Activated naive CD4-positive, alpha-beta T cell treated with anti-CD3 and anti-CD28 coated beads, Interleukin-2, amount 10 ng/mL, durations not matched to agents 7 days and 5 days (primary cell): Measurements from ENCODE around the gene IL1RAPL1.

Source experiments
- CTCF ChIA-PET: fragments of 350-600 bp; sonication (Branson Sonifier 250); formaldehyde crosslinking; loops from one replicate; lab custom pipeline; 2021; ENCODE audit warnings: antibody characterized with exemption; lab: Charles Lee
- DNase-seq: peaks from one replicate; pipeline ENCODE4 v3.0.0-alpha.2; 2020
- H3K27ac Mint-ChIP-seq: one replicate; pipeline ENCODE4 v1.8.0; 2021; ENCODE audit warnings: mild to moderate bottlenecking, moderate library complexity, mixed read lengths
- H3K27me3 Mint-ChIP-seq: one replicate; pipeline ENCODE4 v1.8.0; 2021; ENCODE audit warnings: mild to moderate bottlenecking, mixed read lengths
- H3K36me3 Mint-ChIP-seq: one replicate; pipeline ENCODE4 v1.8.0; 2021; ENCODE audit warnings: mixed read lengths
- H3K4me1 Mint-ChIP-seq: one replicate; pipeline ENCODE4 v1.8.0; 2021; ENCODE audit warnings: mixed read lengths
- H3K4me3 Mint-ChIP-seq: one replicate; pipeline ENCODE4 v1.8.0; 2021; ENCODE audit warnings: mild to moderate bottlenecking, moderate library complexity, mixed read lengths
- H3K9me3 Mint-ChIP-seq: one replicate; pipeline ENCODE4 v1.8.0; 2021; ENCODE audit warnings: mixed read lengths

IL1RAPL1 gene

DNA sequence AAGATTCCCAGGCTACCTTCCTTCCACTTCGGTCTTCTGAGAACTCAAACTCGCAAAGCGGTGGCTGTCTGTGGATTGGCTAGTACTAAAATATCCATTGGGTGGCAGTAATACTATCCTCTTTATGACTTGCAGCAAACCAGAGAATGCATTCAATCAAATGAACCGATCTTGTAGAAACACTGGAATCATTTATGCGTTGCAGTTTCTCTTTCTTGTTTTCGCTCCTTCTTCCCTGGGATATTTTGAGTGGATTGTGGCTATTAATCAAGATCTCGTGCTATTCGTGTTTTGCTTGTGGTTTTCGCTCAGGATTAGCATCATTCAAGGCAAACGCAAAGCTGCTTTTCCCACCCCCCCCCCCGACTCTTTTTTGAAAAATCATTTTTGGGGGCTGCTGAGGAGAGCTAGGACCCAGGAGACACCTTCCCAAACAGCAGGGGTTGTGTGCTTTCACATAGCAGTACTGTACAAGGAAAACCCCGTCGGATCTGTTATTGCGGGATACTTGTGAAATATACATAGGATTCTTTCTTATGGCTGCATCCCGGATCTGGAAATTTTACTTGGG lies at the start of gene IL1RAPL1:
Gene IL1RAPL1 (plus strand): TSS at position 466 of the 571 bp plus-strand sequence.
- CTCF ChIA-PET: no interaction called here
- no peak within 1 kb of the TSS for H3K27ac Mint-ChIP-seq
- H3K9me3 Mint-ChIP-seq: no peaks in the 10 kb centered on the region
- no peaks in the 10 kb centered on the region for H3K27me3 Mint-ChIP-seq
- DNase-seq: no peak
- H3K36me3 Mint-ChIP-seq: no peaks in the 10 kb centered on the region
- H3K4me3 Mint-ChIP-seq: no peak within 1 kb of the TSS
- no peaks in the 10 kb centered on the region for H3K4me1 Mint-ChIP-seq

DNA sequence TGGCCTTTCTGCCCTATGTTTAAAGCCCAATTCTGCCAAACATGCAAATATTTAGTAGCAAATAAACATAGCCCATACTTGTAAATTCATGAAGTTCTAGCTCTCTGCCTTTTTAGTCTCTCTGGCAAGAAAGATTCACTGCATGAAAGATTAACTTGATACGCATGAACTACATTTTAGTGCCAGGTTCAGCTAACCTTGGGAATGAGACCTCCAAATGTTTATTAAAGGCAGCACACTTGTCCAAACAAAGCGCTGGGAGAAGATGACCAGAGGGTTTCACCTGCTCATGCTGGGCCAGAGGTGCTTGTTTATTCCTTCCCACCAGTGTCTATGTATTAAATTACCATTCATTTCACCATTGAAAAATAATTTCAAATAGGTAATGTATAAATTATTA lies 44.5 kb upstream of the IL1RAPL1 start:
- DNase-seq: no peak
- Mint-ChIP-seq H3K27me3 (no peaks in the 10 kb centered on the region), H3K4me1 (no peaks in the 10 kb centered on the region), H3K36me3 (no peaks in the 10 kb centered on the region), H3K4me3 (no peak overlapping the region), H3K27ac (no peak overlapping the region), H3K9me3 (no peaks in the 10 kb centered on the region)
- CTCF ChIA-PET: no interaction called here

DNA sequence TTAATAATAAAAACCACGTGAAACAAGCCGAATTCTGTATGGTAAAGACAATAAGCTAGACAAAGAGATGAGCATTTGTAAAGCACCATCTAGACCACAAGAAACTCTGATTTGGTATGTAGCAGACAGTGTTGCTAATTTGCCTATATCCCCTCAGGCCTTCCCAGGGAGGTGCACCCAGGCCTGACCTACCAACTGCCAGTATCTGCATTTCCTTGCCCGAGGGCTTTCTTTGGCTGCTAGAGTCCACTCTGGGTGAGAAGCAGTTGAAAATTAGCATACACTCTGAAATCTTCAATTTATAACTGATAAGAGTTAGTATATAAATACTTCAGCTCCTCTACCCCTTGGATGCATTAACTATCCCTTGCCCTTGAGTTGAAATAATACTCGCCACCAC lies 37.4 kb upstream of the IL1RAPL1 start:
- DNase-seq: no peak
- peaks cover 4% of the 10 kb centered on the region for H3K9me3 Mint-ChIP-seq
- no peaks in the 10 kb centered on the region for H3K27me3 Mint-ChIP-seq
- CTCF ChIA-PET: no interaction called here
- no peak overlapping the region for H3K4me3 Mint-ChIP-seq
- H3K4me1 Mint-ChIP-seq: no peaks in the 10 kb centered on the region
- no peak overlapping the region for H3K27ac Mint-ChIP-seq
- no peaks in the 10 kb centered on the region for H3K36me3 Mint-ChIP-seq

DNA sequence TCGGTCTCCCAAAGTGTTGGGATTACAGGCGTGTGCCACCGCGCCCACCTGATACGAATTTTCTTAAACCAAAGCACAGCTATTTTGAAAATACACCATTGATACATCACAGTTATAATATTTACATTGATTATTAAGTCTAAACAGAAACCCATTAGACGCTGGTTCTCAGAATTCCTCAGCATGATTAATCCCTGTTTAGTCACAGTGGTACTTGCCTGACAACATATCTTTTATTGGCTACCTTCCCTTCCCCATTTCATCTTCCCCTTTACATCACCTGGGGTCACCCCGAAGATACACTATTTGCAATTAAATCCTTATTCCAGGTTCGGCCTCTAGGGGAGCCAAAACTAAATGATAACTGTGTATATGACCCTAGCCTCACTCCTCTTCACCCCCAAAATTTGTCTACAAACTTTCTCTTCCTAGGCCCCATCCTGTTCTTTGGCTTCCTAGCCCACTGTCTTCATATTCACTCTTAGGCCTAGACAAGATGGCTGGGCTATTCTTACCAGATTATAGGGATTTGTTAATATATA lies 36.8 kb upstream of the IL1RAPL1 start:
- CTCF ChIA-PET: no interaction called here
- H3K9me3 Mint-ChIP-seq: peaks cover 4% of the 10 kb centered on the region
- H3K4me1 Mint-ChIP-seq: no peaks in the 10 kb centered on the region
- no peak for DNase-seq
- no peak overlapping the region for H3K4me3 Mint-ChIP-seq
- no peaks in the 10 kb centered on the region for H3K36me3 Mint-ChIP-seq
- no peaks in the 10 kb centered on the region for H3K27me3 Mint-ChIP-seq
- H3K27ac Mint-ChIP-seq: no peak overlapping the region

DNA sequence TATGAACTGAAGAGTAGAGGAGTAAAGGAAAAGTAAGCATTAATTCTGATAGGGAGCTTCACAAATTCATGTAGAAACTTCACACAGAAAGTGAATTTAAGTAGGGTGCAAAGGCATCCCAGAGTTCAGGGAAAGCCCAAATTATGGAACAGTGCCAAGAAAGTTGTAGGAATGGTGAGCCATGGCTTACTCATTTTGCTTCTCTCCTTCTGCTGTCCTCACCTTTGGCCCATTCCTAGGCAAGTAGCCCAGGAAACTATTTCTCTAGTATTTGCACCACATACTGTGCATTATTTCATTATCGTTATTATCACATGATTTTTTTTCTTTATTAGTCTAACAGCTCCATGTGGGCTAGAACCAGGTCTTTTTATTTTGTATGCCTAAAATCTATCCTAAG lies 34.9 kb upstream of the IL1RAPL1 start:
- Mint-ChIP-seq H3K9me3 (peaks cover 6% of the 10 kb centered on the region), H3K4me3 (no peak overlapping the region), H3K27ac (no peak overlapping the region), H3K36me3 (no peaks in the 10 kb centered on the region), H3K27me3 (no peaks in the 10 kb centered on the region), H3K4me1 (no peaks in the 10 kb centered on the region)
- no peak for DNase-seq
- CTCF ChIA-PET: no interaction called here

DNA sequence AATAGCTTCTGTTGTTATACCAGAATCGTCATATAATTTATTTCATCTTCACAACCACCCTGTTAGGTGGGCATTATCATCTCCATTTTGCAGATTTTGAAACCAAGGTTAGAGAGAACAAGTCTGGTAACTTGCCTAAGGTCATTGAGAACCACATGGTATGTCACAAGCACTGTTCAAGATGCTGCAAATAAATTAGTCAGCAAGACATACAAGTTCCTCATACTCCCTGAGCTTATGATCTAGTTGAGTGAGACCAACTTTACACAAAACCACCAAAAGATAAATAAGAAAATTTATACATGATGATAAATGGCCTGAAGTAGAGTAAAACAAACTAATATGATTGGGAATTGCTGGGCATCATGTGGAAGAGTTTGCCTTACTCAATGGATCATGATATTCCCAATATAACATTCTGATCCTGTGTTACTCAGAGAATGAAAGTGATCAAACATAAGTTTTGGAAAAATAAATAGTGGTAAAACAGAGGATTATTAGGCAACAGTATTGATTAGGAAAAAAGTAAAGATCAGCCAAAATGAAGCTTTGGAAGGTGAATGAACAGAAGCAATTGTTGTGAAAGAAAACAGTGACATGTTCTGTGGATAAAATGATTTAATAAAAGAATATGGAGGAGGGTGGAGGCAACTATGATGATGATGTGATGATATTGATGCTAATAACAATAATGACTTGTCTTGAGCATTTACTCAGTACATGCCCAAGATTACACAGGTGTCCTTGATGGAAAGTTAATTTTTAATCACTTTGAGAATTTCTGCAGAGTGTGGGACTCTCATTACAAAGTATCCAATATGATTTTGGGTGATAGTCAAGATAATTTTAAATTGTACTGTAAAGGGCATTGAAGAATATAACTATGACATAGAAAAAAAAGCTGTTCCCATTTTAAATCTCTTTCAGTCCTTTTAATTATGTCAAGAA lies 34.1 kb upstream of the IL1RAPL1 start:
- Mint-ChIP-seq H3K4me3 (no peak overlapping the region), H3K9me3 (peaks cover 5% of the 10 kb centered on the region), H3K27ac (no peak overlapping the region), H3K4me1 (no peaks in the 10 kb centered on the region), H3K36me3 (no peaks in the 10 kb centered on the region), H3K27me3 (no peaks in the 10 kb centered on the region)
- CTCF ChIA-PET: no interaction called here
- no peak for DNase-seq

DNA sequence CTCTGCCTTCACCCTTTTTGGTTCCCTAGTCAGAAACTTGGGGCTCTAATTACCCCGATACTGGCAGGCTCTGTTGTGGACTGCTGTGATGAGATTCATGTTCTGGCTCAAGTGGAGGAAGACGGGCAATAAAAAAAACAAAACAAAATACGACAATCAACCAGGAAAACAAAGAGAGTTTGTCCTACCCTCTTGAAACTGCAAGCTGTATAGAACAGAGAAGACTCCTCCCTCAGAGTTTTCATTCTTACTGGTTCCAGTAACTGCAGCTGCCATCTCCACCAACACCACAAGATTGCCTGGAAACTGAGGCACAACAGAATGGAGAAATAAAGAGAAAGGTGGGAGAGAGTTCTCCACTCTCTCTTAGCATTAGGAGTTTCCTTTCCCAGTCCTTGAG lies 11.1 kb upstream of the IL1RAPL1 start:
- CTCF ChIA-PET: no interaction called here
- no peaks in the 10 kb centered on the region for H3K36me3 Mint-ChIP-seq
- H3K27me3 Mint-ChIP-seq: no peaks in the 10 kb centered on the region
- no peaks in the 10 kb centered on the region for H3K4me1 Mint-ChIP-seq
- no peak overlapping the region for H3K27ac Mint-ChIP-seq
- H3K9me3 Mint-ChIP-seq: no peaks in the 10 kb centered on the region
- no peak for DNase-seq
- no peak overlapping the region for H3K4me3 Mint-ChIP-seq

DNA sequence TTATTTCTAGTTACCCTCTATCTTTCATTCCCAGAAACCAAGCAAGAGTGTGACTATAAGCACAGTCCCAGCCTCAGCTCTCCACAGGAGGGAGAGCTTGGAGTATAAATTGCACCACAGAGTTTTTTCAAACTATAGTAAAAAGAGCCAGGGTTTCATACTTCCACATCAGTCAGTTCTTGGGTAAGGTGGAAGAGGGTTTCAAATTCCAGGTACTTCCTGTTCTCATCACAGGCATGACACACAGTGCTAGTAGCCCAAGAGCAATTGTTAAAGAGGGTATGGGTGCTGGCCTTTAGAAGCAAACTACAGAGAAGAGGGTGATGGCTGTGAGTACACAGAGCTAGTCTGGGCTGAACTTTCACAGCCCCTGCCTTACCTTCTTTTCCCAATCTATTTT lies 5.7 kb upstream of the IL1RAPL1 start:
- no peak for DNase-seq
- Mint-ChIP-seq H3K4me1 (no peaks in the 10 kb centered on the region), H3K27me3 (no peaks in the 10 kb centered on the region), H3K9me3 (no peaks in the 10 kb centered on the region), H3K4me3 (no peak overlapping the region), H3K36me3 (no peaks in the 10 kb centered on the region), H3K27ac (no peak overlapping the region)
- CTCF ChIA-PET: no interaction called here

DNA sequence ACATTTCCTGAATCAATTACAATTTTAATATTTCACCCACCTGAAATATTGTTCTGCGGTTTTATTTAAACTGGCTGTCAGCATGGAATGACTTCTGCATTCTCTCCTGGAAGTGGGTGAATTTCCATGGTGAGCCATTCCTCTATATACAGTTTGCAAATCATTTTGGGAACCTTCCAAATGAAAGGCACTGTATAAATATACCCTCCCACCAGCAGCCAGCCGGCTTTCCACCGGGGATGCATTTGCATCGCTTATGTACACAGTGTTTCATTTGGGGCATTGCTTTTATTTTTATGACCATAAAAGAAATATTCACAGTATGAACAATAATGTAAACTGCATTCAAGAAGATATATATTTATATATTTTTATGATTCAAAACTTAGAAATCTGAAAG lies 4.7 kb upstream of the IL1RAPL1 start:
- Mint-ChIP-seq H3K4me3 (no peak overlapping the region), H3K27ac (no peak overlapping the region), H3K27me3 (no peaks in the 10 kb centered on the region), H3K9me3 (no peaks in the 10 kb centered on the region), H3K4me1 (no peaks in the 10 kb centered on the region), H3K36me3 (no peaks in the 10 kb centered on the region)
- DNase-seq: no peak
- CTCF ChIA-PET: no interaction called here

DNA sequence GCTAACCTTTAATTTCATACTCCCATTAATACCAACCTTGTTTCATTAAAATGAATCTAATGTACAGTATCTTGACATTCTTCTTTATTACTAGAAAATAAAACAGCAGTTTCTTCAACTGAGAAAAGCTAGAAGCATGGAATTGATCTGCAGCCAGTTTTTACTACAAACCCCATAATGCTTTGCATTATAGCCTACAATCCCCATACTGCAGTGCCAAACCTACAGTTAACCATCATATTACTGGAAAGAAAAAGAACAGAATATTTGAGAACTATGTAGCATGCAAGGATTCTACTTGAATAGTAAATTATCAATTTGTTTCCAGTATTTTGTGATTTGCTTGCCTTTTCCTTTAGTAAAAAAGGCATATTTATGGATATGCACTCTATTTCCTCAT lies 3.2 kb upstream of the IL1RAPL1 start:
- H3K9me3 Mint-ChIP-seq: no peaks in the 10 kb centered on the region
- H3K27me3 Mint-ChIP-seq: no peaks in the 10 kb centered on the region
- H3K27ac Mint-ChIP-seq: no peak overlapping the region
- H3K36me3 Mint-ChIP-seq: no peaks in the 10 kb centered on the region
- DNase-seq: no peak
- CTCF ChIA-PET: no interaction called here
- no peak overlapping the region for H3K4me3 Mint-ChIP-seq
- no peaks in the 10 kb centered on the region for H3K4me1 Mint-ChIP-seq

DNA sequence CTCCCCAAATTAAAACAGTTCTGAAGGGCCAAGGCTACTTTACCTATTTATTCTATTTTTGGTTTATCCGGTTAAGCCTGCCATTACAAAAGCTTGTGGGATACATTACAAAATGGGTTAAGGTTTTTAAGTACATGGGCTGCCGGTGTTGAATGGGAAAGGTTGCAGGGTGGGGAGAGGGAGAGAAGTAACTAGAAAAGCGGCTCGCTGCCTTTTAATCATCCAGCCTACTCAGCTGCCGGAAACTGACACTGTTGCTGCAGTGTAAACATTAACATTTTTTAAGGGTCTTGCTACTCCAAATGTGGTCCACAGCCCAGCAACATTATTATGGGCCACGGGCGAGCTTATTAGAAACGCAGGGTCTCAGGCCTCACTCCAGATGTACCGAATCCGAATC lies 1.5 kb upstream of the IL1RAPL1 start:
- no peak for DNase-seq
- H3K27ac Mint-ChIP-seq: no peak overlapping the region
- no peaks in the 10 kb centered on the region for H3K27me3 Mint-ChIP-seq
- no peaks in the 10 kb centered on the region for H3K36me3 Mint-ChIP-seq
- no peaks in the 10 kb centered on the region for H3K9me3 Mint-ChIP-seq
- CTCF ChIA-PET: no interaction called here
- H3K4me3 Mint-ChIP-seq: no peak overlapping the region
- no peaks in the 10 kb centered on the region for H3K4me1 Mint-ChIP-seq

DNA sequence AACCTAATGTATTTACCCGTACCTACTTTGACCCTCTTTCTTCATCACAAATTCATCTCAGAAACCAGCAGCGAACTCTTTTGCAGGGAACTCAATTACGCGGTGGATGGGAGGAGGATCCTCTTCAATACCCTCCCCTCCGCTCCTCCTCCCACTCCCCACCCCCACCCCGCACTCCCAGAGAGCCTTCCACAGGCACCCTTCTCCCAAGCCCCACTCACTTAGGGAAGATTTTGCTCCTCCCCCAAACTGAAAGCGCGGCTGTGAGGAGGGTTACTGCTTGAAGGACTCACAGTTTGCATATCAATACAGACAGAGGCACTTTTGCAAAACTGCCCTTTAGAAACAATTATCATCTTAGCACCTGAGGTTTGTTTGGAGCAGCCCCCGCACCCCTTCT lies 960 bp upstream of the IL1RAPL1 start:
- CTCF ChIA-PET: no interaction called here
- Mint-ChIP-seq H3K4me3 (no peak overlapping the region), H3K4me1 (no peaks in the 10 kb centered on the region)

DNA sequence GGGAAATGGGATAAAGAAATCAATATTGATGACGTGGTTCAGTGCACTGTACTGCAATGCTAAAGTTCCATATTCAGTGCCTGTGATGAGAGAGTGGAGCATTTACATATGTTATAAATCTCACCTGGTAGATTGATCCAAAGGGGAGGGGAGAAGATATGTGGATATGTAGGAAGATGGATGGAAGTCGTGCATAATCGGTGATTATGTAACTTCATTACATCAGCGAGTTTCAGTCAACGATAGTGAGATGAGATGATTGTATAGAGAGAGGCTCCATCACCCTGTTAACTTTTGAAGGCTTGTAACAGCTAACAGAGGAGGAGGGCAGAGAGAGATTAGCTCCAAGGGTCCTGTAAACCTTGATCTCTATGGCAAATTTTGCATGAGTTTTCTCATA lies 1.8 kb downstream of the IL1RAPL1 start:
- Mint-ChIP-seq H3K4me1 (no peaks in the 10 kb centered on the region), H3K27me3 (no peaks in the 10 kb centered on the region), H3K36me3 (no peaks in the 10 kb centered on the region), H3K9me3 (no peaks in the 10 kb centered on the region), H3K27ac (no peak overlapping the region), H3K4me3 (no peak overlapping the region)
- no peak for DNase-seq
- CTCF ChIA-PET: no interaction called here

More for the DNA sequence above, 960 bp upstream of the IL1RAPL1 start:
- no peaks in the 10 kb centered on the region for H3K27me3 Mint-ChIP-seq
- no peaks in the 10 kb centered on the region for H3K9me3 Mint-ChIP-seq
- H3K27ac Mint-ChIP-seq: no peak overlapping the region
- H3K36me3 Mint-ChIP-seq: no peaks in the 10 kb centered on the region
- DNase-seq: no peak

DNA sequence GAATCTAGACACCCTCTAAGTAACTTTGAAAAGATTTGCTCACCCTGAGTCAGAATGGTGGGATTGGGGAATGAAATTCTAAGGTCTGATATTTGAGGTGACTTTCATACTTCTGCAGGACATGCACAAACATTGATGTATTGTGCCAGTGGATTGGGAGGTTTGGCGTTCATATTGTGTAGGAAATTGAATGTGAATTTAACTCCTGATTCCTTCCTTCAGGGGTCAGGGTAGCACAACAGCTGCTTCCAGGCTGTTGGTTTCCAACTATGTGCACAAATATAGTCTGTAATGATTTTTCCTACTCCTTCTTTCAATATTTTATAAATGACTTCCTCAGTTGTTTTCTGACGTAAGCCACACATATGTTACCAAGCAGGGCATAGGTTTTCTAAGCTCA lies 3.1 kb downstream of the IL1RAPL1 start:
- Mint-ChIP-seq H3K36me3 (no peaks in the 10 kb centered on the region), H3K27ac (no peak overlapping the region), H3K4me3 (no peak overlapping the region), H3K27me3 (no peaks in the 10 kb centered on the region), H3K4me1 (no peaks in the 10 kb centered on the region), H3K9me3 (no peaks in the 10 kb centered on the region)
- CTCF ChIA-PET: no interaction called here
- DNase-seq: no peak

DNA sequence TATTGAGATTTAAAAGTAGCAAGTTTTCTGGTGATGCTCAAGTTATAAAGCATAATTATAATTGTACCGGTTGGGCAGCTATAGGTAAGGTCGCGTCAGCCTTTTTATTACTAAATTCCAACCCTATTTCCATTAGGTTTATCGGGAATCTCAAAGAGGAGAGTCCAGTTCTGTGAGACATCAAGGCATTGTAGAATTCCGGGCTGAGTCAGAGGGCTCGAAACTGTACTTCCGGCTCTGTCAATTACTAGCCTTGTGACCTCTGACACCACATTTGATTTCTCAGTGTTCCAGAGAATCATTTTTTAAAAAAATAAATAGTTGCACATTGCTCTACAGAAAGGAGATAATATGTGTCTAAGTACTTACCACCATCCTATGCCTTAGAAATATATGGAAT lies 4.3 kb downstream of the IL1RAPL1 start:
- Mint-ChIP-seq H3K27me3 (no peaks in the 10 kb centered on the region), H3K4me3 (no peak overlapping the region)

More for the DNA sequence above, 4.3 kb downstream of the IL1RAPL1 start:
- no peak for DNase-seq
- H3K4me1 Mint-ChIP-seq: no peaks in the 10 kb centered on the region
- CTCF ChIA-PET: no interaction called here
- H3K27ac Mint-ChIP-seq: no peak overlapping the region
- H3K9me3 Mint-ChIP-seq: no peaks in the 10 kb centered on the region
- H3K36me3 Mint-ChIP-seq: no peaks in the 10 kb centered on the region
